Loucy (cell line): ENCODE measurements around the gene ATP1A4.

Experiments
- H2AFZ ChIP-seq: fragments of 200-600 bp; sonication (generic); 2 replicates; pipeline ENCODE4 v1.6.0; 2016; ENCODE audit warnings: antibody characterized with exemption, mild to moderate bottlenecking, low read length, moderate library complexity
- H3F3A ChIP-seq: fragments of 200-600 bp; 2 replicates; pipeline ENCODE4 v1.6.0; 2016; ENCODE audit warnings: antibody characterized with exemption, low read depth, mild to moderate bottlenecking
- H3K27me3 ChIP-seq: fragments of 200-600 bp; sonication (generic); 2 replicates; pipeline ENCODE4 v1.6.1; 2014; ENCODE audit warnings: low read length, mild to moderate bottlenecking; ENCODE audit not compliant: insufficient read depth, poor library complexity, severe bottlenecking
- H3K36me3 ChIP-seq: fragments of 200-600 bp; sonication (generic); 2 replicates; pipeline ENCODE4 v1.6.1; 2016; ENCODE audit warnings: low read length; ENCODE audit not compliant: insufficient read depth
- H3K4me1 ChIP-seq: fragments of 200-600 bp; sonication (generic); 2 replicates; pipeline ENCODE4 v1.5.1; 2014; ENCODE audit warnings: low read length, mild to moderate bottlenecking; ENCODE audit not compliant: insufficient read depth, poor library complexity, severe bottlenecking
- H3K4me2 ChIP-seq: fragments of 200-600 bp; sonication (generic); 2 replicates; pipeline ENCODE4 v1.6.0; 2014; ENCODE audit warnings: antibody characterized with exemption, low read length, low read depth, mild to moderate bottlenecking; ENCODE audit not compliant: poor library complexity, severe bottlenecking
- H3K4me3 ChIP-seq: fragments of 200-600 bp; sonication (generic); 2 replicates; pipeline ENCODE4 v1.5.1; 2014; ENCODE audit warnings: low read length, mild to moderate bottlenecking, mixed read lengths; ENCODE audit not compliant: poor library complexity, severe bottlenecking
- H3K79me2 ChIP-seq: fragments of 200-600 bp; sonication (generic); 2 replicates; pipeline ENCODE4 v1.6.1; 2014; ENCODE audit warnings: low read length; ENCODE audit not compliant: insufficient read depth
- H3K9ac ChIP-seq: fragments of 200-600 bp; sonication (generic); 2 replicates; pipeline ENCODE4 v1.6.0; 2014; ENCODE audit warnings: mild to moderate bottlenecking, low read depth, low read length, moderate library complexity; ENCODE audit not compliant: poor library complexity, severe bottlenecking
- H3K9me2 ChIP-seq: fragments of 200-600 bp; sonication (generic); replicated peaks from 2 replicates; pipeline ENCODE4 v1.6.1; 2016; ENCODE audit warnings: low read depth, low read length, mixed read lengths
- H3K9me3 ChIP-seq: fragments of 200-600 bp; sonication (generic); 2 replicates; pipeline ENCODE4 v1.6.1; 2014; ENCODE audit warnings: mild to moderate bottlenecking, antibody characterized with exemption, low read length, low read depth; ENCODE audit not compliant: insufficient read depth
- H4K20me1 ChIP-seq: fragments of 200-600 bp; sonication (generic); 2 replicates; pipeline ENCODE4 v1.6.0; 2014; ENCODE audit warnings: antibody characterized with exemption, low read length, mild to moderate bottlenecking; ENCODE audit not compliant: insufficient read depth, poor library complexity, severe bottlenecking
- CTCF ChIP-seq: fragments of 200-600 bp; sonication (generic); conservative IDR thresholded peaks from 2 replicates; pipeline ENCODE4 v1.5.1; 2014; ENCODE audit warnings: mild to moderate bottlenecking, antibody characterized with exemption, low read length
- EZH2phosphoT487 ChIP-seq: fragments of 200-600 bp; IDR thresholded peaks from 2 replicates; pipeline ENCODE4 v1.6.1; 2018; ENCODE audit warnings: antibody characterized with exemption, mild to moderate bottlenecking, moderate library complexity, borderline replicate concordance

ATP1A4 gene

GRCh38 chr1:160113407-160113806 is 38.0 kb upstream of the ATP1A4 start:
- Histone ChIP-seq H3K27me3 (no peaks in the 10 kb centered on the region), H3K4me1 (no peaks in the 10 kb centered on the region), H3K4me2 (no peak overlapping the region), H3K79me2 (no peaks in the 10 kb centered on the region), H3K4me3 (no peak overlapping the region), H3F3A (no peaks in the 10 kb centered on the region), H4K20me1 (no peaks in the 10 kb centered on the region), H3K9me3 (no peaks in the 10 kb centered on the region), H3K9ac (no peak overlapping the region), H2AFZ (no peak overlapping the region), H3K36me3 (no peaks in the 10 kb centered on the region), H3K9me2 (no peaks in the 10 kb centered on the region)
- TF ChIP-seq EZH2phosphoT487 (no peak), CTCF (no peak)

GRCh38 chr1:160114085-160114484 is 37.3 kb upstream of the ATP1A4 start:
- no peak for TF ChIP-seq CTCF
- no peak for TF ChIP-seq EZH2phosphoT487

GRCh38 chr1:160115545-160116282 is 35.7 kb upstream of the ATP1A4 start, which contains the start of gene ATP1A2:
Gene ATP1A2, plus strand, starts transcription at chr1:160115759. Its CDS starts 103 bp downstream, at chr1:160115862.
- no peaks in the 10 kb centered on the region for H3K36me3 ChIP-seq
- H3K4me1 ChIP-seq, result no peaks in the 10 kb centered on the region
- no peaks in the 10 kb centered on the region for H4K20me1 ChIP-seq
- no peak for TF ChIP-seq CTCF
- H3K4me3 ChIP-seq, result no peak within 1 kb of the TSS
- H3K9ac ChIP-seq, result no peak within 1 kb of the TSS
- H3F3A ChIP-seq, result no peaks in the 10 kb centered on the region
- no peak within 1 kb of the TSS for H3K4me2 ChIP-seq
- no peaks in the 10 kb centered on the region for H3K27me3 ChIP-seq
- no peaks in the 10 kb centered on the region for H3K79me2 ChIP-seq
- H3K9me2 ChIP-seq, result no peaks in the 10 kb centered on the region
- no peak within 1 kb of the TSS for H2AFZ ChIP-seq
- no peaks in the 10 kb centered on the region for H3K9me3 ChIP-seq

More at GRCh38 chr1:160114085-160114484, 37.3 kb upstream of the ATP1A4 start:
- Histone ChIP-seq H4K20me1 (no peaks in the 10 kb centered on the region), H3K27me3 (no peaks in the 10 kb centered on the region), H2AFZ (no peak overlapping the region), H3K79me2 (no peaks in the 10 kb centered on the region), H3F3A (no peaks in the 10 kb centered on the region), H3K9me3 (no peaks in the 10 kb centered on the region), H3K4me1 (no peaks in the 10 kb centered on the region), H3K36me3 (no peaks in the 10 kb centered on the region), H3K9me2 (no peaks in the 10 kb centered on the region), H3K9ac (no peak overlapping the region), H3K4me2 (no peak overlapping the region), H3K4me3 (no peak overlapping the region)
